HEK293 (cell line): ENCODE data around the gene CHST5.
A peak's percentile ranks its signal among the peaks of the same experiment; 100 is the strongest.

Source experiments
- KLF1 ChIP-seq: fragments of 450-650 bp; formaldehyde crosslinking; IDR thresholded peaks from 2 replicates; pipeline ENCODE4 v1.5.1; 2016; ENCODE audit warnings: missing biosample characterization, missing genetic modification characterization
- MZF1 ChIP-seq: fragments of 450-650 bp; formaldehyde crosslinking; IDR thresholded peaks from 2 replicates; pipeline ENCODE4 v1.5.1; 2017; ENCODE audit warnings: missing biosample characterization, missing genetic modification characterization, borderline replicate concordance
- SETDB1 ChIP-seq: IDR thresholded peaks from one replicate; pipeline ENCODE4 v1.6.1; 2017; ENCODE audit warnings: mild to moderate bottlenecking, low read length, moderate library complexity, mixed read lengths; ENCODE audit not compliant: insufficient read length
- SP3 ChIP-seq: fragments of 450-650 bp; formaldehyde crosslinking; IDR thresholded peaks from 2 replicates; pipeline ENCODE4 v1.5.1; 2016; ENCODE audit warnings: missing biosample characterization, missing genetic modification characterization
- YY1 ChIP-seq: fragments of 450-650 bp; formaldehyde crosslinking; IDR thresholded peaks from 2 replicates; pipeline ENCODE4 v1.5.1; 2018; ENCODE audit warnings: missing biosample characterization, missing genetic modification characterization
- ZBTB20 ChIP-seq: fragments of 450-650 bp; formaldehyde crosslinking; IDR thresholded peaks from 2 replicates; pipeline ENCODE4 v1.5.1; 2016; ENCODE audit warnings: missing biosample characterization, missing genetic modification characterization
- ZNF2 ChIP-seq: fragments of 450-650 bp; formaldehyde crosslinking; IDR thresholded peaks from 2 replicates; pipeline ENCODE4 v1.5.1; 2016; ENCODE audit warnings: missing biosample characterization, missing genetic modification characterization
- ZNF311 ChIP-seq: fragments of 450-650 bp; formaldehyde crosslinking; IDR thresholded peaks from 2 replicates; pipeline ENCODE4 v1.5.1; 2017; ENCODE audit warnings: missing biosample characterization, missing genetic modification characterization, borderline replicate concordance
- ZNF335 ChIP-seq: fragments of 450-650 bp; formaldehyde crosslinking; conservative IDR thresholded peaks from 2 replicates; pipeline ENCODE4 v1.5.1; 2016; ENCODE audit warnings: missing biosample characterization, missing genetic modification characterization
- ZNF341 ChIP-seq: fragments of 450-650 bp; formaldehyde crosslinking; IDR thresholded peaks from 2 replicates; pipeline ENCODE4; 2016; ENCODE audit warnings: low read depth, missing biosample characterization, missing genetic modification characterization
- ZNF37A ChIP-seq: fragments of 450-650 bp; IDR thresholded peaks from 2 replicates; pipeline ENCODE4 v1.5.1; 2018; ENCODE audit warnings: missing biosample characterization, missing genetic modification characterization
- ZNF391 ChIP-seq: fragments of 450-650 bp; formaldehyde crosslinking; IDR thresholded peaks from 2 replicates; pipeline ENCODE4 v1.5.1; 2016; ENCODE audit warnings: low read depth, missing biosample characterization, missing genetic modification characterization, borderline replicate concordance
- ZNF555 ChIP-seq: fragments of 450-650 bp; formaldehyde crosslinking; conservative IDR thresholded peaks from 2 replicates; pipeline ENCODE4 v1.5.1; 2017; ENCODE audit warnings: missing biosample characterization, mild to moderate bottlenecking, missing genetic modification characterization, inconsistent platforms
- ZNF558 ChIP-seq: fragments of 450-650 bp; formaldehyde crosslinking; IDR thresholded peaks from 2 replicates; pipeline ENCODE4 v1.5.1; 2016; ENCODE audit warnings: missing biosample characterization, missing genetic modification characterization
- ZNF571 ChIP-seq: fragments of 450-650 bp; formaldehyde crosslinking; IDR thresholded peaks from 2 replicates; pipeline ENCODE4 v1.5.0; 2017; ENCODE audit warnings: missing biosample characterization, missing genetic modification characterization
- ZNF777 ChIP-seq: fragments of 450-650 bp; formaldehyde crosslinking; IDR thresholded peaks from 2 replicates; pipeline ENCODE4 v1.5.1; 2017; ENCODE audit warnings: missing biosample characterization, missing genetic modification characterization, borderline replicate concordance
- ZNF830 ChIP-seq: fragments of 450-650 bp; IDR thresholded peaks from 2 replicates; pipeline ENCODE4 v1.5.0; 2018; ENCODE audit warnings: missing biosample characterization, missing genetic modification characterization, low read depth, mild to moderate bottlenecking, moderate library complexity
- ZNF837 ChIP-seq: fragments of 450-650 bp; formaldehyde crosslinking; IDR thresholded peaks from 2 replicates; pipeline ENCODE4 v1.5.1; 2016; ENCODE audit warnings: missing biosample characterization, missing genetic modification characterization
- ZNF843 ChIP-seq: fragments of 450-650 bp; formaldehyde crosslinking; IDR thresholded peaks from 2 replicates; pipeline ENCODE4 v1.5.1; 2016; ENCODE audit warnings: missing biosample characterization, missing genetic modification characterization
- TF ChIP-seq, protein P1 (sequence below): fragments of 450-650 bp; formaldehyde crosslinking; IDR thresholded peaks from 2 replicates; pipeline ENCODE4 v1.5.0; 2017; ENCODE audit warnings: missing biosample characterization, missing genetic modification characterization, borderline replicate concordance
- TF ChIP-seq, protein P2 (sequence below): fragments of 450-650 bp; IDR thresholded peaks from 2 replicates; pipeline ENCODE4 v1.5.1; 2018; ENCODE audit warnings: missing biosample characterization, mild to moderate bottlenecking, missing genetic modification characterization
- TF ChIP-seq, protein P3 (sequence below): fragments of 450-650 bp; formaldehyde crosslinking; IDR thresholded peaks from 2 replicates; pipeline ENCODE4 v1.5.1; 2016; ENCODE audit warnings: missing biosample characterization, missing genetic modification characterization
- TF ChIP-seq, protein P4 (sequence below): fragments of 450-650 bp; formaldehyde crosslinking; IDR thresholded peaks from 2 replicates; pipeline ENCODE4 v1.5.1; 2017; ENCODE audit warnings: missing biosample characterization, missing genetic modification characterization
- TF ChIP-seq, protein P5 (sequence below): fragments of 450-650 bp; formaldehyde crosslinking; IDR thresholded peaks from 2 replicates; pipeline ENCODE4 v1.5.1; 2016; ENCODE audit warnings: missing biosample characterization, missing genetic modification characterization
- TF ChIP-seq, protein P6 (sequence below): fragments of 450-650 bp; formaldehyde crosslinking; IDR thresholded peaks from 2 replicates; pipeline ENCODE4 v1.5.1; 2016; ENCODE audit warnings: missing biosample characterization, missing genetic modification characterization
- TF ChIP-seq, protein P7 (sequence below): fragments of 450-650 bp; formaldehyde crosslinking; IDR thresholded peaks from 2 replicates; pipeline ENCODE4 v1.5.1; 2016; ENCODE audit warnings: missing biosample characterization, missing genetic modification characterization
- TF ChIP-seq, protein P8 (sequence below): fragments of 450-650 bp; formaldehyde crosslinking; IDR thresholded peaks from 2 replicates; pipeline ENCODE4 v1.5.1; 2017; ENCODE audit warnings: missing biosample characterization, missing genetic modification characterization

The CHST5 gene

DNA sequence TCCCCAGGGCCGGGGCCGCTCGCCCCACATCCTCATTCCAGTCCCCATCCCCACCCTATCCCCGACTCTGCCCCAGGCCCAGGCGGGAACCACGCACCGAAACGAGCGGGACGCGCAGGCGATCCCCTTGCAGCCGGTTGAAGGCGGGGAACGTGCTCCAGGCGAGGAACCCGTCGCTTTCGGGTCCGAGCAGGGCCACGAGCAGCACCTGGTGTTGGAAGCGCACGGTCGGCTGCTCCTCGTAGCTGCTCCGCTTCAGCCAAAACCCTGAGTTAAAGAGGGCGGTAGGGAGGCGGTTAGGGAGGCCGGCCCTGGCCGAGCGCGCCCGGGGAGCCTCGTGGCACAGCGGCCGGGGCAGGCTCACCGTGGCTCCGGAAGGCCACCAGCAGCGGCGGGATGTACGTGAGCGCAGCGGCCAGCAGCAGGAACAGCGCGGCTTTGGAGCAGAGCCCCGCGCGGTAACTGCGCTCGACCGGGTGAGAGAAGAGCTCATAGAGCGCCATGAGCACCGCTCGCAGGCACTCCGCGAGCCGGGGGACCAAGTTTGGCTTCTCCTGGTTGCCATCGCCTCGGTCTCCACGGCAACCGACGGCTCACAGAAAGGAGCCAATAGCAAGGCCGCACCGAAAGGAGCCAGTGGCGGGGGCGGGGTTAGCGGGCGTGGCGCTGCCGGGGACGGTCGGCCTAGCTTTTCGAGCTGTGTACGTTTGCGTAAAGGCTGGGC lies 20.0 kb upstream of the CHST5 start, which contains the start of gene TMEM231 (continued):
- TF ChIP-seq, protein P1, sequence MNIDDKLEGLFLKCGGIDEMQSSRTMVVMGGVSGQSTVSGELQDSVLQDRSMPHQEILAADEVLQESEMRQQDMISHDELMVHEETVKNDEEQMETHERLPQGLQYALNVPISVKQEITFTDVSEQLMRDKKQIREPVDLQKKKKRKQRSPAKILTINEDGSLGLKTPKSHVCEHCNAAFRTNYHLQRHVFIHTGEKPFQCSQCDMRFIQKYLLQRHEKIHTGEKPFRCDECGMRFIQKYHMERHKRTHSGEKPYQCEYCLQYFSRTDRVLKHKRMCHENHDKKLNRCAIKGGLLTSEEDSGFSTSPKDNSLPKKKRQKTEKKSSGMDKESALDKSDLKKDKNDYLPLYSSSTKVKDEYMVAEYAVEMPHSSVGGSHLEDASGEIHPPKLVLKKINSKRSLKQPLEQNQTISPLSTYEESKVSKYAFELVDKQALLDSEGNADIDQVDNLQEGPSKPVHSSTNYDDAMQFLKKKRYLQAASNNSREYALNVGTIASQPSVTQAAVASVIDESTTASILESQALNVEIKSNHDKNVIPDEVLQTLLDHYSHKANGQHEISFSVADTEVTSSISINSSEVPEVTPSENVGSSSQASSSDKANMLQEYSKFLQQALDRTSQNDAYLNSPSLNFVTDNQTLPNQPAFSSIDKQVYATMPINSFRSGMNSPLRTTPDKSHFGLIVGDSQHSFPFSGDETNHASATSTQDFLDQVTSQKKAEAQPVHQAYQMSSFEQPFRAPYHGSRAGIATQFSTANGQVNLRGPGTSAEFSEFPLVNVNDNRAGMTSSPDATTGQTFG (tag by site-specific recombination), result no peak
- TF ChIP-seq ZNF837 (tag by site-specific recombination) (no peak), ZNF777 (peak; percentile 65), ZNF391 (tag by site-specific recombination) (no peak), ZNF311 (tag by site-specific recombination) (no peak), ZNF335 (tag by site-specific recombination) (peak; percentile 71), ZNF341 (tag by site-specific recombination) (peak; percentile 94), ZBTB20 (tag by site-specific recombination) (peak; percentile 92), ZNF37A (no peak), ZNF830 (tag by site-specific recombination) (no peak), YY1 (tag by site-specific recombination) (peak; percentile 9; the same call in 1 of the 2 replicates), ZNF2 (tag by site-specific recombination) (no peak), ZNF571 (tag by site-specific recombination) (no peak), MZF1 (tag by site-specific recombination) (peak; percentile 66; the same call in 1 of the 2 replicates), ZNF558 (tag by site-specific recombination) (no peak), KLF1 (peak; percentile 32; the same call in 1 of the 2 replicates), SP3 (peak; percentile 40; the same call in 1 of the 2 replicates), ZNF555 (tag by site-specific recombination) (no peak), ZNF843 (tag by site-specific recombination) (no peak), SETDB1 (no peak)
- TF ChIP-seq, protein P2, sequence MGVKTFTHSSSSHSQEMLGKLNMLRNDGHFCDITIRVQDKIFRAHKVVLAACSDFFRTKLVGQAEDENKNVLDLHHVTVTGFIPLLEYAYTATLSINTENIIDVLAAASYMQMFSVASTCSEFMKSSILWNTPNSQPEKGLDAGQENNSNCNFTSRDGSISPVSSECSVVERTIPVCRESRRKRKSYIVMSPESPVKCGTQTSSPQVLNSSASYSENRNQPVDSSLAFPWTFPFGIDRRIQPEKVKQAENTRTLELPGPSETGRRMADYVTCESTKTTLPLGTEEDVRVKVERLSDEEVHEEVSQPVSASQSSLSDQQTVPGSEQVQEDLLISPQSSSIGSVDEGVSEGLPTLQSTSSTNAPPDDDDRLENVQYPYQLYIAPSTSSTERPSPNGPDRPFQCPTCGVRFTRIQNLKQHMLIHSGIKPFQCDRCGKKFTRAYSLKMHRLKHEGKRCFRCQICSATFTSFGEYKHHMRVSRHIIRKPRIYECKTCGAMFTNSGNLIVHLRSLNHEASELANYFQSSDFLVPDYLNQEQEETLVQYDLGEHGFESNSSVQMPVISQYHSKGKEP (tag by site-specific recombination), result no peak
- TF ChIP-seq, protein P3, sequence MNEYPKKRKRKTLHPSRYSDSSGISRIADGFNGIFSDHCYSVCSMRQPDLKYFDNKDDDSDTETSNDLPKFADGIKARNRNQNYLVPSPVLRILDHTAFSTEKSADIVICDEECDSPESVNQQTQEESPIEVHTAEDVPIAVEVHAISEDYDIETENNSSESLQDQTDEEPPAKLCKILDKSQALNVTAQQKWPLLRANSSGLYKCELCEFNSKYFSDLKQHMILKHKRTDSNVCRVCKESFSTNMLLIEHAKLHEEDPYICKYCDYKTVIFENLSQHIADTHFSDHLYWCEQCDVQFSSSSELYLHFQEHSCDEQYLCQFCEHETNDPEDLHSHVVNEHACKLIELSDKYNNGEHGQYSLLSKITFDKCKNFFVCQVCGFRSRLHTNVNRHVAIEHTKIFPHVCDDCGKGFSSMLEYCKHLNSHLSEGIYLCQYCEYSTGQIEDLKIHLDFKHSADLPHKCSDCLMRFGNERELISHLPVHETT, result no peak
- TF ChIP-seq, protein P4, sequence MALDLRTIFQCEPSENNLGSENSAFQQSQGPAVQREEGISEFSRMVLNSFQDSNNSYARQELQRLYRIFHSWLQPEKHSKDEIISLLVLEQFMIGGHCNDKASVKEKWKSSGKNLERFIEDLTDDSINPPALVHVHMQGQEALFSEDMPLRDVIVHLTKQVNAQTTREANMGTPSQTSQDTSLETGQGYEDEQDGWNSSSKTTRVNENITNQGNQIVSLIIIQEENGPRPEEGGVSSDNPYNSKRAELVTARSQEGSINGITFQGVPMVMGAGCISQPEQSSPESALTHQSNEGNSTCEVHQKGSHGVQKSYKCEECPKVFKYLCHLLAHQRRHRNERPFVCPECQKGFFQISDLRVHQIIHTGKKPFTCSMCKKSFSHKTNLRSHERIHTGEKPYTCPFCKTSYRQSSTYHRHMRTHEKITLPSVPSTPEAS (tag by site-specific recombination), result peak; percentile 43; the same call in 1 of the 2 replicates
- TF ChIP-seq, protein P5, sequence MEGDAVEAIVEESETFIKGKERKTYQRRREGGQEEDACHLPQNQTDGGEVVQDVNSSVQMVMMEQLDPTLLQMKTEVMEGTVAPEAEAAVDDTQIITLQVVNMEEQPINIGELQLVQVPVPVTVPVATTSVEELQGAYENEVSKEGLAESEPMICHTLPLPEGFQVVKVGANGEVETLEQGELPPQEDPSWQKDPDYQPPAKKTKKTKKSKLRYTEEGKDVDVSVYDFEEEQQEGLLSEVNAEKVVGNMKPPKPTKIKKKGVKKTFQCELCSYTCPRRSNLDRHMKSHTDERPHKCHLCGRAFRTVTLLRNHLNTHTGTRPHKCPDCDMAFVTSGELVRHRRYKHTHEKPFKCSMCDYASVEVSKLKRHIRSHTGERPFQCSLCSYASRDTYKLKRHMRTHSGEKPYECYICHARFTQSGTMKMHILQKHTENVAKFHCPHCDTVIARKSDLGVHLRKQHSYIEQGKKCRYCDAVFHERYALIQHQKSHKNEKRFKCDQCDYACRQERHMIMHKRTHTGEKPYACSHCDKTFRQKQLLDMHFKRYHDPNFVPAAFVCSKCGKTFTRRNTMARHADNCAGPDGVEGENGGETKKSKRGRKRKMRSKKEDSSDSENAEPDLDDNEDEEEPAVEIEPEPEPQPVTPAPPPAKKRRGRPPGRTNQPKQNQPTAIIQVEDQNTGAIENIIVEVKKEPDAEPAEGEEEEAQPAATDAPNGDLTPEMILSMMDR, result peak; percentile 87
- TF ChIP-seq, protein P6, sequence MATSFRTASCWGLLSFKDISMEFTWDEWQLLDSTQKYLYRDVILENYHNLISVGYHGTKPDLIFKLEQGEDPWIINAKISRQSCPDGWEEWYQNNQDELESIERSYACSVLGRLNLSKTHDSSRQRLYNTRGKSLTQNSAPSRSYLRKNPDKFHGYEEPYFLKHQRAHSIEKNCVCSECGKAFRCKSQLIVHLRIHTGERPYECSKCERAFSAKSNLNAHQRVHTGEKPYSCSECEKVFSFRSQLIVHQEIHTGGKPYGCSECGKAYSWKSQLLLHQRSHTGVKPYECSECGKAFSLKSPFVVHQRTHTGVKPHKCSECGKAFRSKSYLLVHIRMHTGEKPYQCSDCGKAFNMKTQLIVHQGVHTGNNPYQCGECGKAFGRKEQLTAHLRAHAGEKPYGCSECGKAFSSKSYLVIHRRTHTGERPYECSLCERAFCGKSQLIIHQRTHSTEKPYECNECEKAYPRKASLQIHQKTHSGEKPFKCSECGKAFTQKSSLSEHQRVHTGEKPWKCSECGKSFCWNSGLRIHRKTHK (tag by site-specific recombination), result no peak
- TF ChIP-seq, protein P7, sequence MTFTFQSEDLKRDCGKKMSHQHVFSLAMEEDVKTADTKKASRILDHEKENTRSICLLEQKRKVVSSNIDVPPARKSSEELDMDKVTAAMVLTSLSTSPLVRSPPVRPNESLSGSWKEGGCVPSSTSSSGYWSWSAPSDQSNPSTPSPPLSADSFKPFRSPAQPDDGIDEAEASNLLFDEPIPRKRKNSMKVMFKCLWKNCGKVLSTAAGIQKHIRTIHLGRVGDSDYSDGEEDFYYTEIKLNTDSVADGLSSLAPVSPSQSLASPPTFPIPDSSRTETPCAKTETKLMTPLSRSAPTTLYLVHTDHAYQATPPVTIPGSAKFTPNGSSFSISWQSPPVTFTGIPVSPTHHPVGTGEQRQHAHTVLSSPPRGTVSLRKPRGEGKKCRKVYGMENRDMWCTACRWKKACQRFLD (tag by site-specific recombination), result no peak
- TF ChIP-seq, protein P8, sequence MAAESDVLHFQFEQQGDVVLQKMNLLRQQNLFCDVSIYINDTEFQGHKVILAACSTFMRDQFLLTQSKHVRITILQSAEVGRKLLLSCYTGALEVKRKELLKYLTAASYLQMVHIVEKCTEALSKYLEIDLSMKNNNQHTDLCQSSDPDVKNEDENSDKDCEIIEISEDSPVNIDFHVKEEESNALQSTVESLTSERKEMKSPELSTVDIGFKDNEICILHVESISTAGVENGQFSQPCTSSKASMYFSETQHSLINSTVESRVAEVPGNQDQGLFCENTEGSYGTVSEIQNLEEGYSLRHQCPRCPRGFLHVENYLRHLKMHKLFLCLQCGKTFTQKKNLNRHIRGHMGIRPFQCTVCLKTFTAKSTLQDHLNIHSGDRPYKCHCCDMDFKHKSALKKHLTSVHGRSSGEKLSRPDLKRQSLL (tag by site-specific recombination), result no peak
